Colonic mucosa (tissue), 4 donors: ENCODE results near the gene ALB. TPM values are rescaled to one million over a fixed set of nuclear protein-coding genes. Genes with fewer than 3 reads are reported as not detected.

Experiments
- DNase-seq: peaks from one replicate; pipeline ENCODE4 v3.0.0-alpha.2; 2020
- H3K27ac ChIP-seq: fragments of 200-600 bp; one replicate; pipeline ENCODE4 v1.8.0; 2021
- H3K27me3 ChIP-seq: fragments of 200-600 bp; one replicate; pipeline ENCODE4 v1.8.0; 2021
- H3K36me3 ChIP-seq: fragments of 200-600 bp; one replicate; pipeline ENCODE4 v1.8.0; 2021
- H3K4me1 ChIP-seq: fragments of 200-600 bp; one replicate; pipeline ENCODE4 v1.8.0; 2021; ENCODE audit warnings: mild to moderate bottlenecking
- H3K4me3 ChIP-seq: fragments of 200-600 bp; one replicate; pipeline ENCODE4 v1.8.0; 2021
- H3K9ac ChIP-seq, 2 donors: one replicate each; pipeline ENCODE4 v1.7.0; 2013; ENCODE audit warnings: control low read depth in 2 of 2, low read depth in 2 of 2, low read length in 2 of 2
- H3K9me3 ChIP-seq: fragments of 200-600 bp; one replicate; pipeline ENCODE4 v1.8.0; 2021
- CTCF ChIP-seq: fragments of 200-600 bp; IDR thresholded peaks from one replicate; pipeline ENCODE4 v1.8.0; 2022; ENCODE audit warnings: antibody characterized with exemption, mild to moderate bottlenecking
- intact Hi-C: fragments of 100-400 bp; cut with DNase I; formaldehyde crosslinking; loops from one replicate; pipeline ENCODE4 v1.14.1; 2022
- total RNA-seq, 2 donors: library from RNA; stranded (reverse); fragmentation: NEBNext Ultra II Directional in 1 of 2; extraction: Animal tissue kit (Norgen Biotek cat#: 25700) in 1 of 2; gene quantifications; one replicate each; pipeline ENCODE4 v1.2.1, GENCODE V29; 2021
- donor health status: healthy.
- donor health status: DM: no; HTN: no; CAD: no.
- donor health status: DM: no; HTN: no; CAD: no.

Gene ALB
- total RNA-seq, 2 donors from 2014 or later, result 3.2 to 65.4 TPM

GRCh38 chr4:73423184-73423583, 19.1 kb downstream of the ALB start:
- Histone ChIP-seq H3K9ac (no peak overlapping the region), H3K27ac (no peak overlapping the region), H3K4me1 (no peaks in the 10 kb centered on the region), H3K9me3 (no peaks in the 10 kb centered on the region), H3K36me3 (no peaks in the 10 kb centered on the region), H3K27me3 (no peaks in the 10 kb centered on the region), H3K4me3 (no peak overlapping the region)
- intact Hi-C loops, result no loop called here
- TF ChIP-seq CTCF, result no peak
- DNase-seq, result no peak

GRCh38 chr4:73426666-73427065, 22.6 kb downstream of the ALB start:
- TF ChIP-seq CTCF, result no peak
- Histone ChIP-seq H3K4me1 (no peaks in the 10 kb centered on the region), H3K4me3 (no peak overlapping the region), H3K9me3 (no peaks in the 10 kb centered on the region), H3K9ac (no peak overlapping the region), H3K27me3 (no peaks in the 10 kb centered on the region), H3K27ac (no peak overlapping the region), H3K36me3 (no peaks in the 10 kb centered on the region)
- no peak for DNase-seq
- intact Hi-C loops, result no loop called here

GRCh38 chr4:73429118-73429517, 25.0 kb downstream of the ALB start:
- intact Hi-C loops, result no loop called here
- no peak for TF ChIP-seq CTCF

GRCh38 chr4:73429826-73430587, 25.9 kb downstream of the ALB start:
- Histone ChIP-seq H3K27ac (no peak overlapping the region), H3K36me3 (no peaks in the 10 kb centered on the region), H3K27me3 (no peaks in the 10 kb centered on the region), H3K9me3 (no peaks in the 10 kb centered on the region), H3K4me1 (no peaks in the 10 kb centered on the region), H3K4me3 (no peak overlapping the region), H3K9ac (no peak overlapping the region)
- DNase-seq, result no peak
- TF ChIP-seq CTCF, result no peak
- intact Hi-C loops, result no loop called here

More at GRCh38 chr4:73429118-73429517, 25.0 kb downstream of the ALB start:
- no peak for DNase-seq
- no peaks in the 10 kb centered on the region for H3K9me3 ChIP-seq
- H3K4me3 ChIP-seq, result no peak overlapping the region
- H3K36me3 ChIP-seq, result no peaks in the 10 kb centered on the region
- H3K4me1 ChIP-seq, result no peaks in the 10 kb centered on the region
- H3K27me3 ChIP-seq, result no peaks in the 10 kb centered on the region
- H3K27ac ChIP-seq, result no peak overlapping the region
- no peak overlapping the region for H3K9ac ChIP-seq

- Histone ChIP-seq H3K4me3 (no peak overlapping the region), H3K9me3 (no peaks in the 10 kb centered on the region), H3K9ac (no peak overlapping the region), H3K27ac (no peak overlapping the region), H3K4me1 (no peaks in the 10 kb centered on the region), H3K36me3 (no peaks in the 10 kb centered on the region), H3K27me3 (no peaks in the 10 kb centered on the region)
- no peak for DNase-seq
- intact Hi-C loops, result no loop called here
- TF ChIP-seq CTCF, result no peak
These were observed 27.7 kb downstream of the ALB start for GRCh38 chr4:73431813-73432168.
